Activated gamma-delta T cell (primary cell): Measurements from ENCODE around the gene IFI30.
A peak's percentile ranks its signal among the peaks of the same experiment; 100 is the strongest.

Experiments
- DNase-seq: peaks from one replicate; lab custom pipeline; 2025; lab: John Stamatoyannopoulos, UW

Gene IFI30

GRCh38 chr19:18171605-18172327 is 1.8 kb upstream of the IFI30 start:
- DNase-seq, result no peak

DNA sequence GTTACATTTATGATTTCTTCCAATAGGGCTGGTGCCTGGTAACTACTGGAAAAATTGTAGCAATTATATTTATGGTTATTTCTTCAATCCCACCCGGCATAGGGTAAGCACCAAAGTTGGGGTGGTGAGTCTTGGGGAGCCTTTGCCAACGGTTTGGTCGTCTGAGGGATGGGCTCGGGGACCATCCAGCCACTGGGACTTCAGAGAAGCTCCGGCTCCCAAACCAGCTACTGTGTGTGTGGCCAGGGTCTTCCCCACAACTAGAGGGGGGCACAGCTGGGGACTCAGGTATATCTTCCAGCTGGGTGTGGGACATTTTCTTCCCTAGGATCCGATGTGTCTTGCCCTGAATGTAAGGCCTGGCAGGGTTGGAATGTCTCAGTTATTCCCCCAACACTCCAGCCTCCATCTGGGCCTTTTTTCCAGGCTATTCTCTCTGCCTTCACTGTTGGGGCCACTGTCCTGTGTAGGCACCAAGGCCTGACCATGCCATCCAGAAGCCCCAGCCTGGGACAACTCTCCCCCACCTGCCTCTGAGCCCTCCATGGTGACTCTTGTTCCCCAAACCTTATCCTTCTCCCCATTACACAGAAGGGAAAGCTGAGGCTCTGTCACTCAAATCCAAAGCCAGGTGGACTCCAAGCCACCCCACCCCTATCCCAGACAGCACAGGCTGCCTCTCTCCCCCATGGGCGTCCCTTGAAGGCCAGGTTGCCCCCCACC is 1.1 kb upstream of the IFI30 start:
- no peak for DNase-seq

- no peak for DNase-seq
Observed at GRCh38 chr19:18173054-18173571, 500 bp upstream of the IFI30 start.

DNA sequence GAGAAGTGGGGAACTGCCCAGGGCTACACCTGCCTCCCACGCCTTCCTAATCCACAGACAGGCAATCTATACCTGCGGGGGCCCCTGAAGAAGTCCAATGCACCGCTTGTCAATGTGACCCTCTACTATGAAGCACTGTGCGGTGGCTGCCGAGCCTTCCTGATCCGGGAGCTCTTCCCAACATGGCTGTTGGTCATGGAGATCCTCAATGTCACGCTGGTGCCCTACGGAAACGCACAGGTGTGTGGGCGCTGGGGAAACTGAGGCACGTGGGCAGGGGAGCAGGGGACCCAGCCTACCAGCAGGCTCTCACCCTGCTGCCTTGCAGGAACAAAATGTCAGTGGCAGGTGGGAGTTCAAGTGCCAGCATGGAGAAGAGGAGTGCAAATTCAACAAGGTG is 1.4 kb downstream of the IFI30 start:
- no peak for DNase-seq

DNA sequence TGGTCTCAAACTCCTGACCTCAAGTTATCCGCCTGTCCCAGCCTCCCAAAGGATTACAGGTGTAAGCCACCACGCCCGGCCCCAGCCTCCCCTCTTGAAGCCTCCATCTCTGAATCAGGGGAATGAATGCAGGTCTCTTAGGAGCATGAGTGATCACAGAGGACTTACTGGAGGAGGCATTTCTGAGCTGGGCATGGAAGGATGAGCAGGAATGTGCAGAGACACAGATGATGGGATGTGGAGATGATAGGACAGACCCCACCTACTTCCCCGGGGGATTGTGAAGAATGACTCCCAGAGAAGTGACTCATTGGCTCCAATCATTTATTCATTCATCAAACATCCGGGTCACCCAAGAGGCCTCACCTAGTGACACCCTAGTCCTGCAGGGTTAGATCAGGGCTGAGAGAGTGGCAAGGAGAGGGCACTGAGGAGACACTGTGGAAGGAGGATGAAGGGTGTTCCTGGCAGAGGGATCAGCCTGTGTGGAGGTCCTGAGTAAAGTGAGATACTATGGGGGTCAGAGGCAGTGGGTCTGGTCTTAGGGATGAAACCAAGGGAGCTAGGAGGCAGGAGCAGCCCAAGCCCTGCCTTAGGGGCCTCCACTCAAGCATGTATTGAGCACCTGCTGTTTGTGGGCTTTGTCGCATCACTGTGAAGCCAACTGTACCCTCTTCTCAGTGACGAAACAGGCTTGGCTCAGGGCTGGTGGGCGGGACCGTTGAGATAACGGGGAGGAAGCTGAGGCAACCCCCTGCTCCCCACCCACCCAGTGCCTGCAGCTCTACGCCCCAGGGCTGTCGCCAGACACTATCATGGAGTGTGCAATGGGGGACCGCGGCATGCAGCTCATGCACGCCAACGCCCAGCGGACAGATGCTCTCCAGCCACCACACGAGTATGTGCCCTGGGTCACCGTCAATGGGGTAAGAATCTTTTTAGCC is 3.0 kb downstream of the IFI30 start:
- no peak for DNase-seq

- DNase-seq, result no peak
Observed at GRCh38 chr19:18179957-18180356, 6.3 kb downstream of the IFI30 start.

DNA sequence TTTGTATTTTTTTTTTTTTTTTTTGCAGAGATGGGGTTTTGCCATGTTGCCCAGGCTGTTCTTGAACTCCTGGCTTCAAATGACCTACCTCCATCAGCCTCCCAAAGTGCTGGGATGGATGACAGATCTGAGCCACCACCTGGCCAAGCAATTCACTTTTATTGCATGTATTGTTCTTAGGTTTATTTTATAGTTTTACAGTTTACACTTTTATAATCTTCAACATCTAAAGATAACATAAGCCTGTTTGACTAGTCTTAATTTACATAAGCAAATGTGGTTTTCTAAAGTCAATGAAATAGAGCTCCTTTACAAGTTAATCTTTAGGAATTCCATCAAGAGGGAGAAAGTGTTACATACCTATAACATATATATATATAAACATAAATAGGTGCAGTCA is 9.9 kb downstream of the IFI30 start:
- DNase-seq, result no peak

GRCh38 chr19:18185538-18185937 is 11.9 kb downstream of the IFI30 start:
- no peak for DNase-seq

DNA sequence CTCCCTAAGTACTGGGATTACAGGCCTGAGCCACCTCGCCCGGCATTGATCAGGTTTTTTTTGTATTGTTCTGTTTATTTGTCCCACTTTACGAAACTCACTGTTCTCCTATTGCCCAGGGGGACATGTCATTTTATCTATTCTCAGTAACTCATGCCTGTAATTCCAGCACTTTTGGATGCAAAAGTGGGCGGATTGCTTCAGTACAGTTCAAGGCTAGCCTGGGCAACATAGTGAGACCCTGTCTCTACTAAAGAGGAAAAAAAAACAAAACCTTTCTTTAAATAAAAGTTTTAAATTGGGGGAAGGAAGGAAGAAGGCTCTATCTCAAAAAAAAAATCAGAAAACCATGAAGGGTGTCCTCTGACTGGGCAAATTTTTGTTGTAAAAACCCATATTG is 16.7 kb downstream of the IFI30 start:
- DNase-seq, result no peak

- no peak for DNase-seq
Observed at GRCh38 chr19:18191640-18192062, 18.0 kb downstream of the IFI30 start.

- DNase-seq, result peak; percentile 97
Observed at GRCh38 chr19:18192673-18193387, 19.2 kb downstream of the IFI30 start, which contains the start of gene MPV17L2. TSS of gene MPV17L2 (plus strand) at chr19:18193218. CDS start at chr19:18193282, 64 bp downstream.

GRCh38 chr19:18193388-18194180 is 20.0 kb downstream of the IFI30 start:
- DNase-seq, result no peak

- DNase-seq, result no peak
Observed at GRCh38 chr19:18194181-18194530, 20.5 kb downstream of the IFI30 start.

DNA sequence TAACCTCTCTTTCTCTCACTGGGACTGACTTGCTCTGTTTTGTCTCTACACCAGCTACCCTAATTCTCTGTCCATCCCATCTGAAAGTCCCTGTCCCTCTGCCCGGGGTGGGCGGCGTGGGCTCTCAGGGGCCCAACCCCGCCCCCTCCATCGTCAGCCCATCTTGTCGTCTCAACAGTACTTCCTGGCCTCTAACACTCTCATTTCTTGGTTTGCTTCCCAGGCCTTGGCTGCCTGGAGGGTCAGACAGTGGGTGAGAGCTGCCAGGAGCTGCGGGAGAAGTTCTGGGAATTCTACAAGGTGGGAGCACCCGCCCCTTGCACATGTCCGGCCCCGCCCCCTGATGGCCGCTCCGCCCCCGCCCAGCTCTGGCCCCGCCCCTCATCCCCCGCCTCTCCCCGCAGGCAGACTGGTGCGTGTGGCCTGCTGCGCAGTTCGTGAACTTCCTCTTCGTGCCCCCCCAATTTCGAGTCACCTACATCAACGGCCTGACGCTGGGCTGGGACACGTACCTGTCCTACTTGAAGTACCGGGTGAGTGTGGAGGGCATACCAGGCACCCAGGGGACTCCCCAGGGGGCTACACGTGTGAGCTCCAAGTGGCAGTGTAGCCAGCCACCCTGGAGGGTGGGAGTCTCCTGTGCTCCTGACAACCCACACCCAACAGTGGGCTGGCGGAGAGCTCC is 21.1 kb downstream of the IFI30 start:
- no peak for DNase-seq

- no peak for DNase-seq
Observed at GRCh38 chr19:18196511-18196845, 22.9 kb downstream of the IFI30 start.

- no peak for DNase-seq
Observed at GRCh38 chr19:18197306-18197705, 23.7 kb downstream of the IFI30 start.

DNA sequence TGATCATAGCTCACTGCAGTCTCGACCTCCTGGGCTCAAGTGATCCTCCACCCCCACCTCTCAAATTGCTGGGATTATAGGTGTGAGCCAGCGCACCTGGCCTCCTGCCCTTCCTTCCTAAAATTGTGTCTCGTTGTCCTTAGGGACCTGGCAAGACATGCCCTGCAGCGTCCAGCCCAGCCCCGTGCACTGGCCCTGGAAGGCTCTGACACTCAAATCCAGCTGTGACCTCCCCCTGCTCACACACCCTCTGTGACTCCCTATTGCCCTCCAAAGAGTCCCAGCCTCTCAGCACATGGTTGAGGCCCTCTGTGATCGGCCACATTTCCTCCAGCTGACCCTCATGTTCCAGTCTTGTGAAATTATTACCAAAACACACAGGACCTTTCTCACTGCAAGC is 24.3 kb downstream of the IFI30 start:
- no peak for DNase-seq

DNA sequence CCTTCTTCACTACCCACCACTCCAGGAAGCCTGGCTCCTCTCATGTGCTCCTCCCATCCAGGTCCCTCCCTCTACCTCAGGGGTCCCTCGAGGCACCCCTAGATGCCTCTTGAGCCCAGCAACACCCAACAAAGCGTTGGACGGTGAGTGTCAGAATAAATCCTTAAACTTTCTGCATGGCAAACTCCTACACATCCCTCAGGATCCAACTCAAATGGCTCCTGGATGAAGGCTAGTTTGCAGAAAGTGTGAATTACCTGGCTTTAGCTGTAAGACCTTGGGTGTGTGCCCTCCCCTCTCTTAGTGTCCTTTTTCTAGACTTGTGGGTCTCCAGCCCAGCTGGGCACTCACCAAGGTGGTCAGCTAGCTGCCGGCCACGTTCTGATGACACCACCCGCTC is 24.8 kb downstream of the IFI30 start:
- no peak for DNase-seq

DNA sequence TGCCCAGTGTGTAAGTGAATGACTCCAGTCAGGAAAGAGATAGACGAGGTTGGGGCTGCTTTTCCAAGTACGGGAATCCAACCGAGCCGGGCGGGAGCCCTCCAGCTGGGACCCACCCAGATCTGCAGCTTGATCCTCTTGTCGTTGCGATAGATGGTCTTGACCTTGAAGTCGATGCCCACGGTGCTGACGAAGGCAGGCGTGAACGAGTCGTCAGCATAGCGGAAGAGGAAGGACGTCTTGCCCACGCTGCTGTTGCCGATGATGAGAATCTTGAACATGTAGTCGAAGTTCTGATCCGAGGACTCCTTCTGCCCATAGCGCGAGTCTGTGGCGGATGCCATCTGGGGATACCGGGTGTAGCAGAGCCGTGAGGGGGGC is 28.8 kb downstream of the IFI30 start:
- no peak for DNase-seq

DNA sequence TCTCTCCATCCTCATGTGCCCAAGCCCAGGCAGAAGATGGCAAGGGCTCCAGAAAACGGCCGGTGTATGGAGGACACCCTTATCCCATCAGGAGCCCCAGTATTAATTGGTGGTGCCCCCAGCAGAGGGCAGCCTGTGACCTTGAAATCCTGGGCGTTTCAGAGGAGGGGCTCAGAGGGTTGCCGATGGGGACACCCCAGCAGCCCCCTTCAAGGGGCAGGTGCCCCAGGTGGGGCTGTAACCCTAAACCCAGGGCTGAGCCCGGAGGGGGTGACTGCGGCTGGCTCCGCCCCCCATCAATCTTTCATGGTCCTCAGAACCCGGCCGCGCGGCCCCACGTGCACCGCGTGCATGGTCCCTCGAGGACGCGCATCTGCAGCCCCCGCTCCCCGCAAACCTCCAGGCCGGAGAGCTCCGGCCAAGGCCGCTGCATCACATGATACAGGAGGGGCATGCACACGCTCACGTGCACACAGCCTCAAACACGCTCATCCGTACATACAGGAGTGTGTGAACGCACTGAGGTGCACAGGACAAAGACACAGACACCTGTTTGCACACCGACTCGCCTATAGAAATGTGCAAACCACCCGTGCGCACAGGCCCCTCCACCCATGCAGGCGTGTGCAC is 29.3 kb downstream of the IFI30 start:
- DNase-seq, result no peak
